ENCODE data around the gene MVP.

Gene MVP

GRCh38 chr16:29848420-29849297 is 28.4 kb downstream of the MVP start:
- FAIRE-seq (no peak), DNase-seq (ENCODE audit: insufficient read length, low spot score) (peak; percentile 75)
- TF ChIP-seq, protein P1, sequence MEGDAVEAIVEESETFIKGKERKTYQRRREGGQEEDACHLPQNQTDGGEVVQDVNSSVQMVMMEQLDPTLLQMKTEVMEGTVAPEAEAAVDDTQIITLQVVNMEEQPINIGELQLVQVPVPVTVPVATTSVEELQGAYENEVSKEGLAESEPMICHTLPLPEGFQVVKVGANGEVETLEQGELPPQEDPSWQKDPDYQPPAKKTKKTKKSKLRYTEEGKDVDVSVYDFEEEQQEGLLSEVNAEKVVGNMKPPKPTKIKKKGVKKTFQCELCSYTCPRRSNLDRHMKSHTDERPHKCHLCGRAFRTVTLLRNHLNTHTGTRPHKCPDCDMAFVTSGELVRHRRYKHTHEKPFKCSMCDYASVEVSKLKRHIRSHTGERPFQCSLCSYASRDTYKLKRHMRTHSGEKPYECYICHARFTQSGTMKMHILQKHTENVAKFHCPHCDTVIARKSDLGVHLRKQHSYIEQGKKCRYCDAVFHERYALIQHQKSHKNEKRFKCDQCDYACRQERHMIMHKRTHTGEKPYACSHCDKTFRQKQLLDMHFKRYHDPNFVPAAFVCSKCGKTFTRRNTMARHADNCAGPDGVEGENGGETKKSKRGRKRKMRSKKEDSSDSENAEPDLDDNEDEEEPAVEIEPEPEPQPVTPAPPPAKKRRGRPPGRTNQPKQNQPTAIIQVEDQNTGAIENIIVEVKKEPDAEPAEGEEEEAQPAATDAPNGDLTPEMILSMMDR (IDR thresholded peaks at IDR 0.05; ENCODE audit: insufficient read depth, missing control alignments) = peak; percentile 76

- TF ChIP-seq, protein P1 (IDR thresholded peaks at IDR 0.05; ENCODE audit: insufficient read depth, missing control alignments) = no peak
- FAIRE-seq = no peak
- DNase-seq (ENCODE audit: insufficient read length, low spot score) = no peak
Measured at GRCh38 chr16:29849505-29849904, 29.2 kb downstream of the MVP start.

- DNase-seq (ENCODE audit: insufficient read length, low spot score) (no peak), FAIRE-seq (no peak)
- TF ChIP-seq, protein P1 (IDR thresholded peaks at IDR 0.05; ENCODE audit: insufficient read depth, missing control alignments) = no peak
Measured at GRCh38 chr16:29850998-29851397, 30.7 kb downstream of the MVP start.

GRCh38 chr16:29852654-29853053 is 32.4 kb downstream of the MVP start:
- TF ChIP-seq, protein P1 (IDR thresholded peaks at IDR 0.05; ENCODE audit: insufficient read depth, missing control alignments) = no peak
- FAIRE-seq = no peak
- no peak for DNase-seq (ENCODE audit: insufficient read length, low spot score)

GRCh38 chr16:29854520-29855100 is 34.3 kb downstream of the MVP start:
- FAIRE-seq = no peak
- DNase-seq (ENCODE audit: insufficient read length, low spot score) = no peak
- TF ChIP-seq, protein P1 (IDR thresholded peaks at IDR 0.05; ENCODE audit: insufficient read depth, missing control alignments) = no peak

DNA sequence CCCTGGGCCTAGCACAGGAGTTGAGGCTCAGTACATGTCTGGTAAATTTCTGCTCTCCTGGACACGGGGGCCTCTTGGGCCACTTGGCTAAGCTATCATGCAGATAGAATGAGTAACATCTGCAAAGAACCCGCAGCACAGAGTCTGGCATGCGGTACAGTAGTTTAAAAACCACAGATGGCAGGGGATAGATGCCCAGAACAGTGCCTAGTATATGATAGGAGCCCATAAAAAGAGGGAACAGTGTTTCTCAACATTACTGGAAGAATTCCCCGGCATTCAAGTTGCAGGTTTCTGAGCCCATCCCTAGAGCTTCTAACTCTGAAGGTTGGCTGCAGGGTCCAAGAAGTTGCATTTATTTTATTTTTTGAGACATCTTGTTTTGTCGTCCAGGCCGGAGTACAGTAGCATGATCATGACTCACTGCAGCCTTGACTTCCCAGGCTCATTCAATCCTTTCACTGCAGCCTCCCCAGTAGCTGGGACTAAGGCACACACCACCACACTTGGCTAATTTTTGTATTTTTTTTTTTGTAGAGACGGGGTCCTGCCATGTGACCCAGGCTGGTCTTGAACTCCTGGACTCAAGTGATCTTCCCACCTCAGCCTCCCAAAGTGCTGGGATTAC is 37.0 kb downstream of the MVP start:
- TF ChIP-seq, protein P1 (IDR thresholded peaks at IDR 0.05; ENCODE audit: insufficient read depth, missing control alignments) = no peak
- no peak for FAIRE-seq

More for the DNA sequence above, 37.0 kb downstream of the MVP start:
- DNase-seq (ENCODE audit: insufficient read length, low spot score) = no peak
